Astrocyte (in vitro differentiated cells and primary cell): Measurements from ENCODE around the gene NPM3.

ENCODE experiments used
- EZH2 ChIP-seq: IDR thresholded peaks from 2 replicates; pipeline ENCODE4 v1.6.1; 2012; ENCODE audit warnings: mild to moderate bottlenecking, low read length, inconsistent platforms; ENCODE audit not compliant: insufficient read depth
- TF ChIP-seq, protein P1 (sequence below): IDR thresholded peaks from 2 replicates; pipeline ENCODE4 v1.5.1; 2011; ENCODE audit warnings: low read depth, mild to moderate bottlenecking, inconsistent platforms, low read length, moderate library complexity; ENCODE audit not compliant: insufficient read depth

DNA sequence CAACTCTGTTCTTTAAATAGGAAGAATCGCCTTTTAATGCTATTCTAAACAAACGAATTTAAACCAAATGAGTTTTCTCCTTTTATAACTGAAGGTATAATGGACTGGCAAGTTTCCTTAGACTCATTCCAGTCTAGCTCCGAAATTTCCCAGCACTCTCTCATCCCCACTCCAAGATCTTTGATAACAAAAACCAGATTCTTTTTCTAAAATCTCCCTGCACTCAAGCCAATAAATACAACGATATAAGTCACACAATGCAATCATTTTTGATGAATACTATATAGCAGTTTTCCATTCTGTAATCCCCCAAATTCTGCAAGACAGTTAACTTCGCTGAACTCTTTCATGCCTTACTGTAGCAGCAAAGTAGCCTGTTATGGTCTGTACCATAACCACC lies 33.1 kb upstream of the NPM3 start:
- no peak for TF ChIP-seq EZH2
- TF ChIP-seq, protein P1, sequence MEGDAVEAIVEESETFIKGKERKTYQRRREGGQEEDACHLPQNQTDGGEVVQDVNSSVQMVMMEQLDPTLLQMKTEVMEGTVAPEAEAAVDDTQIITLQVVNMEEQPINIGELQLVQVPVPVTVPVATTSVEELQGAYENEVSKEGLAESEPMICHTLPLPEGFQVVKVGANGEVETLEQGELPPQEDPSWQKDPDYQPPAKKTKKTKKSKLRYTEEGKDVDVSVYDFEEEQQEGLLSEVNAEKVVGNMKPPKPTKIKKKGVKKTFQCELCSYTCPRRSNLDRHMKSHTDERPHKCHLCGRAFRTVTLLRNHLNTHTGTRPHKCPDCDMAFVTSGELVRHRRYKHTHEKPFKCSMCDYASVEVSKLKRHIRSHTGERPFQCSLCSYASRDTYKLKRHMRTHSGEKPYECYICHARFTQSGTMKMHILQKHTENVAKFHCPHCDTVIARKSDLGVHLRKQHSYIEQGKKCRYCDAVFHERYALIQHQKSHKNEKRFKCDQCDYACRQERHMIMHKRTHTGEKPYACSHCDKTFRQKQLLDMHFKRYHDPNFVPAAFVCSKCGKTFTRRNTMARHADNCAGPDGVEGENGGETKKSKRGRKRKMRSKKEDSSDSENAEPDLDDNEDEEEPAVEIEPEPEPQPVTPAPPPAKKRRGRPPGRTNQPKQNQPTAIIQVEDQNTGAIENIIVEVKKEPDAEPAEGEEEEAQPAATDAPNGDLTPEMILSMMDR, result no peak
